Measurements from ENCODE around the gene ANKS1B.

- TF ChIP-seq, protein P1, sequence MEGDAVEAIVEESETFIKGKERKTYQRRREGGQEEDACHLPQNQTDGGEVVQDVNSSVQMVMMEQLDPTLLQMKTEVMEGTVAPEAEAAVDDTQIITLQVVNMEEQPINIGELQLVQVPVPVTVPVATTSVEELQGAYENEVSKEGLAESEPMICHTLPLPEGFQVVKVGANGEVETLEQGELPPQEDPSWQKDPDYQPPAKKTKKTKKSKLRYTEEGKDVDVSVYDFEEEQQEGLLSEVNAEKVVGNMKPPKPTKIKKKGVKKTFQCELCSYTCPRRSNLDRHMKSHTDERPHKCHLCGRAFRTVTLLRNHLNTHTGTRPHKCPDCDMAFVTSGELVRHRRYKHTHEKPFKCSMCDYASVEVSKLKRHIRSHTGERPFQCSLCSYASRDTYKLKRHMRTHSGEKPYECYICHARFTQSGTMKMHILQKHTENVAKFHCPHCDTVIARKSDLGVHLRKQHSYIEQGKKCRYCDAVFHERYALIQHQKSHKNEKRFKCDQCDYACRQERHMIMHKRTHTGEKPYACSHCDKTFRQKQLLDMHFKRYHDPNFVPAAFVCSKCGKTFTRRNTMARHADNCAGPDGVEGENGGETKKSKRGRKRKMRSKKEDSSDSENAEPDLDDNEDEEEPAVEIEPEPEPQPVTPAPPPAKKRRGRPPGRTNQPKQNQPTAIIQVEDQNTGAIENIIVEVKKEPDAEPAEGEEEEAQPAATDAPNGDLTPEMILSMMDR (IDR thresholded peaks at IDR 0.05; ENCODE audit: low read depth, low read length, missing input control) = no peak
- TF ChIP-seq YY1 (IDR thresholded peaks at IDR 0.05) (no peak), TAF1 (conservative IDR thresholded peaks at IDR 0.05) (no peak), RAD21 (IDR thresholded peaks at IDR 0.05) (no peak), JUND (IDR thresholded peaks at IDR 0.05) (no peak), NR2F2 (IDR thresholded peaks at IDR 0.05) (no peak), ZBTB33 (IDR thresholded peaks at IDR 0.05) (no peak), FOXA2 (IDR thresholded peaks at IDR 0.05) (no peak)
- TF ChIP-seq, protein P2, sequence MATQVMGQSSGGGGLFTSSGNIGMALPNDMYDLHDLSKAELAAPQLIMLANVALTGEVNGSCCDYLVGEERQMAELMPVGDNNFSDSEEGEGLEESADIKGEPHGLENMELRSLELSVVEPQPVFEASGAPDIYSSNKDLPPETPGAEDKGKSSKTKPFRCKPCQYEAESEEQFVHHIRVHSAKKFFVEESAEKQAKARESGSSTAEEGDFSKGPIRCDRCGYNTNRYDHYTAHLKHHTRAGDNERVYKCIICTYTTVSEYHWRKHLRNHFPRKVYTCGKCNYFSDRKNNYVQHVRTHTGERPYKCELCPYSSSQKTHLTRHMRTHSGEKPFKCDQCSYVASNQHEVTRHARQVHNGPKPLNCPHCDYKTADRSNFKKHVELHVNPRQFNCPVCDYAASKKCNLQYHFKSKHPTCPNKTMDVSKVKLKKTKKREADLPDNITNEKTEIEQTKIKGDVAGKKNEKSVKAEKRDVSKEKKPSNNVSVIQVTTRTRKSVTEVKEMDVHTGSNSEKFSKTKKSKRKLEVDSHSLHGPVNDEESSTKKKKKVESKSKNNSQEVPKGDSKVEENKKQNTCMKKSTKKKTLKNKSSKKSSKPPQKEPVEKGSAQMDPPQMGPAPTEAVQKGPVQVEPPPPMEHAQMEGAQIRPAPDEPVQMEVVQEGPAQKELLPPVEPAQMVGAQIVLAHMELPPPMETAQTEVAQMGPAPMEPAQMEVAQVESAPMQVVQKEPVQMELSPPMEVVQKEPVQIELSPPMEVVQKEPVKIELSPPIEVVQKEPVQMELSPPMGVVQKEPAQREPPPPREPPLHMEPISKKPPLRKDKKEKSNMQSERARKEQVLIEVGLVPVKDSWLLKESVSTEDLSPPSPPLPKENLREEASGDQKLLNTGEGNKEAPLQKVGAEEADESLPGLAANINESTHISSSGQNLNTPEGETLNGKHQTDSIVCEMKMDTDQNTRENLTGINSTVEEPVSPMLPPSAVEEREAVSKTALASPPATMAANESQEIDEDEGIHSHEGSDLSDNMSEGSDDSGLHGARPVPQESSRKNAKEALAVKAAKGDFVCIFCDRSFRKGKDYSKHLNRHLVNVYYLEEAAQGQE (IDR thresholded peaks at IDR 0.05) = no peak
Measured at GRCh38 chr12:99957866-99958466, 26.8 kb downstream of the ANKS1B start.
